Keratinocyte (primary cell): ENCODE measurements around the gene SETX. TPM values are rescaled to one million over a fixed set of nuclear protein-coding genes. Genes with fewer than 3 reads are reported as not detected.

Source experiments
- DNase-seq: peaks from one replicate; pipeline ENCODE4 v3.0.0-alpha.2; 2011; ENCODE audit warnings: low read depth, missing footprints, low spot score
- FAIRE-seq: peaks from 2 replicates; lab custom pipeline; 2011; peaks lifted over from hg19 to GRCh38; lab: Jason Lieb, UNC
- H2AFZ ChIP-seq: 2 replicates; pipeline ENCODE4 v1.6.0; 2012; ENCODE audit warnings: low read length, control low read depth, inconsistent platforms; ENCODE audit not compliant: control insufficient read depth
- H3K27ac ChIP-seq: 2 replicates; pipeline ENCODE4 v1.5.1; 2011; ENCODE audit warnings: low read length; ENCODE audit not compliant: control insufficient read depth, insufficient read depth
- H3K27me3 ChIP-seq: 3 replicates; pipeline ENCODE4 v1.6.0; 2011; ENCODE audit warnings: low read length; ENCODE audit not compliant: control insufficient read depth, insufficient read depth; ENCODE audit errors: extremely low read depth
- H3K36me3 ChIP-seq, 2 experiments: 2 replicates in 1 of 2; 3 replicates in 1 of 2; pipeline ENCODE4 v1.5.1; 2011; ENCODE audit warnings: low read length in 2 of 2, mild to moderate bottlenecking in 1 of 2; ENCODE audit not compliant: control insufficient read depth in 2 of 2, insufficient read depth in 2 of 2; ENCODE audit errors: extremely low read depth in 1 of 2
- H3K4me1 ChIP-seq: 3 replicates; pipeline ENCODE4 v1.5.1; 2011; ENCODE audit warnings: low read length; ENCODE audit not compliant: control insufficient read depth, insufficient read depth; ENCODE audit errors: extremely low read depth
- H3K4me2 ChIP-seq: 3 replicates; pipeline ENCODE4 v1.6.0; 2011; ENCODE audit warnings: low read depth, low read length; ENCODE audit not compliant: control insufficient read depth, insufficient read depth; ENCODE audit errors: extremely low read depth
- H3K4me3 ChIP-seq, 3 experiments: fragments of 200-600 bp in 1 of 3; sonication (generic) in 1 of 3; 2 replicates in 2 of 3; 3 replicates in 1 of 3; pipeline ENCODE4 v1.5.1; 2011 to 2016; ENCODE audit warnings: low read length in 3 of 3, mild to moderate bottlenecking in 3 of 3, control low read depth in 2 of 3, inconsistent platforms in 1 of 3, low read depth in 1 of 3, mixed read lengths in 1 of 3, mixed run types in 1 of 3, moderate library complexity in 1 of 3; ENCODE audit not compliant: control insufficient read depth in 2 of 3, insufficient read depth in 2 of 3; ENCODE audit errors: extremely low read depth in 1 of 3
- H3K79me2 ChIP-seq: 2 replicates; pipeline ENCODE4 v1.6.0; 2012; ENCODE audit warnings: low read length; ENCODE audit not compliant: control insufficient read depth, insufficient read depth
- H3K9ac ChIP-seq: 3 replicates; pipeline ENCODE4 v1.6.0; 2011; ENCODE audit warnings: low read length; ENCODE audit not compliant: control insufficient read depth, insufficient read depth; ENCODE audit errors: extremely low read depth
- H3K9me1 ChIP-seq: 3 replicates; pipeline ENCODE4 v1.6.0; 2011; ENCODE audit warnings: low read length; ENCODE audit not compliant: control insufficient read depth, insufficient read depth; ENCODE audit errors: extremely low read depth
- H3K9me3 ChIP-seq: 2 replicates; pipeline ENCODE4 v1.5.1; 2012; ENCODE audit warnings: low read depth, low read length; ENCODE audit not compliant: control insufficient read depth
- H4K20me1 ChIP-seq: 3 replicates; pipeline ENCODE4 v1.6.0; 2011; ENCODE audit warnings: low read length; ENCODE audit not compliant: control insufficient read depth, insufficient read depth; ENCODE audit errors: extremely low read depth
- EZH2 ChIP-seq: IDR thresholded peaks from one replicate; pipeline ENCODE4 v1.6.1; 2012; ENCODE audit warnings: inconsistent platforms, mild to moderate bottlenecking, low read length, moderate library complexity
- dilution Hi-C: fragments of 300-500 bp; cut with MboI; formaldehyde crosslinking; loops from one replicate; pipeline ENCODE4 v1.7.0; 2020; ENCODE audit warnings: low sequenced_read_pairs; ENCODE audit not compliant: extremely low pct_ligation_motif_present
- polyA plus RNA-seq, 5 experiments: library from polyadenylated mRNA; depleted of rRNA in 3 of 5; stranded (reverse) in 3 of 5; stranded (forward) in 1 of 5; unstranded in 1 of 5; fragments of >200 nt; gene quantifications; 1 replicate in 1 of 5; 2 replicates in 3 of 5; 3 replicates in 1 of 5; pipeline versions ENCODE4 v1.2.1 to v1.2.3, GENCODE V29; 2011 to 2012; ENCODE audit warnings: missing spikeins in 2 of 5, low read depth in 1 of 5, low replicate concordance in 1 of 5
- TF ChIP-seq, protein P1 (sequence below), 3 experiments: IDR thresholded peaks in 1 of 3; conservative IDR thresholded peaks in 1 of 3; optimal IDR thresholded peaks in 1 of 3; 2 replicates in 2 of 3; 3 replicates in 1 of 3; pipeline versions ENCODE3 to v1.5.1; 2011; ENCODE audit warnings: low read length in 3 of 3, mild to moderate bottlenecking in 3 of 3, moderate library complexity in 2 of 3, control low read depth in 1 of 3, inconsistent platforms in 1 of 3; ENCODE audit not compliant: insufficient read depth in 2 of 3; ENCODE audit errors: extremely low read depth in 1 of 3

SETX gene
- polyA plus RNA-seq, 1 donor (not counting 4 experiments of a cell fraction or from before 2014, with no cell fraction given): 23.8 TPM

DNA sequence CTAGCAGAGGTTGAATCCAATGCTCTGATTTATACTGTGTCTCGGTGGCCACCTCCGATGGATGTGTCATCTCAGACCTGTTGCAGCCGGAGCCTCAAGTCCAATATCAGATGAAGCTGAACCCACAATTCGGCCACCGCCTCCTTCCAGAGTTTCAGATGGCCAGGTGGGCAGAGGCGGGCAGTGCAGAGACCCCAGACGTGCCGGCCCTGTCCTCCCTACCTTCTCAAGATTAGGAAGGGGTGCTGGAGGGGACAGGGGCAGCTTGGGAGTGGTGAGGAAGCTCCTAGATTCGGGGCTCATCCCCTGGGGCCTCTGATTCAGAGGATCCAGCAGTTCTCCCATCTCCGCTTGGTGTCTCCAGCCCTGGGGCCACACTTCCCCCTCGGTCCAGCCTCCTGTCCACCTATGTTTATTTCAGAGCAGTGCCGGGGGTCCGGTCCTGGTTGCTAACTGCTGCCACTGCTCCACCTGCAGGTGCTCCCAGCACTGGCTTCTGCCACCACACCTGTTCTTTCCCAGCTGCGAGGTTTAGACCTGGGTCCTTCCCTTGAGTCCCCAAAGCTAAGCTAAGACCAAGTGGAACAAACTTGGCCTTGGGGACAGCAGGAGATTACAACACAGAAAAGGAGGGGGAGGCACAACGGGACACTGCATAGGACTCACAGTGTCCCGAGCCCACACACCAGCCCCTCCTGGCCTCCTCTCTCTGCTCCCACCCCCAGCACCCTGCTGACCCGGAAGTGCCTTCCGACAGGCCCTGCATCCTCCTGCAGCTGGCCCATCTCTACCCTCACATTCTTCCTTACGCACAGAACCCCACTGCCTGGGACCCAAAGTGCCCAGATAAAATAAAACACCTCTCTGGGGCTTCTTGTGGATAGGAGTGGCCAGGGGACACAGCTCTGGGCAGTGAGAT is 111.4 kb downstream of the SETX start:
- Histone ChIP-seq H2AFZ (no peak overlapping the region), H3K9ac (no peak overlapping the region), H3K9me3 (no peaks in the 10 kb centered on the region), H3K27ac (no peak overlapping the region), H3K9me1 (no peaks in the 10 kb centered on the region), H3K4me2 (no peak overlapping the region), H4K20me1 (peaks cover 4% of the 10 kb centered on the region), H3K4me1 (peaks cover 6% of the 10 kb centered on the region), H3K79me2 (no peaks in the 10 kb centered on the region), H3K27me3 (peaks cover 51% of the 10 kb centered on the region), H3K36me3 (no peaks in the 10 kb centered on the region), H3K4me3 (no peak overlapping the region)
- TF ChIP-seq, protein P1, sequence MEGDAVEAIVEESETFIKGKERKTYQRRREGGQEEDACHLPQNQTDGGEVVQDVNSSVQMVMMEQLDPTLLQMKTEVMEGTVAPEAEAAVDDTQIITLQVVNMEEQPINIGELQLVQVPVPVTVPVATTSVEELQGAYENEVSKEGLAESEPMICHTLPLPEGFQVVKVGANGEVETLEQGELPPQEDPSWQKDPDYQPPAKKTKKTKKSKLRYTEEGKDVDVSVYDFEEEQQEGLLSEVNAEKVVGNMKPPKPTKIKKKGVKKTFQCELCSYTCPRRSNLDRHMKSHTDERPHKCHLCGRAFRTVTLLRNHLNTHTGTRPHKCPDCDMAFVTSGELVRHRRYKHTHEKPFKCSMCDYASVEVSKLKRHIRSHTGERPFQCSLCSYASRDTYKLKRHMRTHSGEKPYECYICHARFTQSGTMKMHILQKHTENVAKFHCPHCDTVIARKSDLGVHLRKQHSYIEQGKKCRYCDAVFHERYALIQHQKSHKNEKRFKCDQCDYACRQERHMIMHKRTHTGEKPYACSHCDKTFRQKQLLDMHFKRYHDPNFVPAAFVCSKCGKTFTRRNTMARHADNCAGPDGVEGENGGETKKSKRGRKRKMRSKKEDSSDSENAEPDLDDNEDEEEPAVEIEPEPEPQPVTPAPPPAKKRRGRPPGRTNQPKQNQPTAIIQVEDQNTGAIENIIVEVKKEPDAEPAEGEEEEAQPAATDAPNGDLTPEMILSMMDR (optimal IDR thresholded peaks at IDR 0.05 in 1 of 3, IDR thresholded peaks at IDR 0.05 in 1 of 3, conservative IDR thresholded peaks at IDR 0.05 in 1 of 3; ENCODE audit: extremely low read depth in 1 of 3, insufficient read depth in 2 of 3, low read length in 3 of 3): peak in 1 of 3 experiments; percentile 8
- TF ChIP-seq EZH2: no peak
- dilution Hi-C loops: no loop called here
- DNase-seq (no peak), FAIRE-seq (no peak)

DNA sequence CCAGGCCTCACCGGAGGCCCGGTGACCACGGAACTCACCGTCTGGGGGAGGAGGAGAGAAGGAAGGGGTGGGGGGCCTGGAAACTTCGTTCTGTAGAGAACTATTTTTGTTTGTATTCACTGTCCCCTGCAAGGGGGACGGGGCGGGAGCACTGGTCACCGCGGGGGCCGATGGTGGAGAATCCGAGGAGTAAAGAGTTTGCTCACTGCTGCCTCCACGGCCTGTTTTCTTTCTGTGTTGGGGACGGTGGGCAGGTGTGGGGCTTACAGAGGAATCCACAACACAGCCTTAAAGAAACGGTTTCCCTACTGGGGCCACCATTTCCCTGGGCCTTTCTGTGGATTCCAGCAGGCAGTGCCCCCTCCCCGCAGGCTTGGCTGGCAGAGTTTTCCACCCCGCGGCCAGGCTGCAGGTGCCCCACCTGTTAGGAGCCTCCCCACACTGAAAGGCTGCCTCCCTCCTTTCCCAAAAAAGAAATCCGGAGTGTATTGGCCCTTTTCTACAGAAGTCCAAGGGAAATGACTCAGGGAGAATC is 112.1 kb downstream of the SETX start:
- no peak overlapping the region for H2AFZ ChIP-seq
- dilution Hi-C loops: no loop called here

More for the DNA sequence above, 112.1 kb downstream of the SETX start:
- Histone ChIP-seq H3K27me3 (peaks cover 52% of the 10 kb centered on the region), H4K20me1 (peaks cover 4% of the 10 kb centered on the region), H3K9me1 (no peaks in the 10 kb centered on the region), H3K27ac (no peak overlapping the region), H3K9ac (no peak overlapping the region), H3K79me2 (no peaks in the 10 kb centered on the region), H3K9me3 (no peaks in the 10 kb centered on the region), H3K4me1 (peaks cover 6% of the 10 kb centered on the region), H3K4me3 (peak overlapping the region in 2 of 3 experiments; percentile 54 to 57), H3K4me2 (peak overlapping the region; percentile 62), H3K36me3 (no peaks in the 10 kb centered on the region)
- DNase-seq (no peak), FAIRE-seq (no peak)
- TF ChIP-seq EZH2: no peak
- TF ChIP-seq, protein P1 (optimal IDR thresholded peaks at IDR 0.05 in 1 of 3, IDR thresholded peaks at IDR 0.05 in 1 of 3, conservative IDR thresholded peaks at IDR 0.05 in 1 of 3; ENCODE audit: extremely low read depth in 1 of 3, insufficient read depth in 2 of 3, low read length in 3 of 3): no peak
